Stimulated activated CD8-positive, alpha-beta memory T cell treated with anti-CD3 and anti-CD28 coated beads, Interleukin-12 subunit alpha, Interleukin-12 subunit beta, amount 100 ng/mL, for 24 hours (primary cell): ENCODE data around the gene TIMM44.
"Not testable (repeated sequence)": the region's sequence is repeated elsewhere in the genome, so short reads cannot be mapped to it uniquely, and the experiment has no call there.

Experiments used
- DNase-seq: peaks from one replicate; pipeline ENCODE4 v3.0.0-alpha.2; 2020; ENCODE audit errors: extremely low read depth

Gene TIMM44

DNA sequence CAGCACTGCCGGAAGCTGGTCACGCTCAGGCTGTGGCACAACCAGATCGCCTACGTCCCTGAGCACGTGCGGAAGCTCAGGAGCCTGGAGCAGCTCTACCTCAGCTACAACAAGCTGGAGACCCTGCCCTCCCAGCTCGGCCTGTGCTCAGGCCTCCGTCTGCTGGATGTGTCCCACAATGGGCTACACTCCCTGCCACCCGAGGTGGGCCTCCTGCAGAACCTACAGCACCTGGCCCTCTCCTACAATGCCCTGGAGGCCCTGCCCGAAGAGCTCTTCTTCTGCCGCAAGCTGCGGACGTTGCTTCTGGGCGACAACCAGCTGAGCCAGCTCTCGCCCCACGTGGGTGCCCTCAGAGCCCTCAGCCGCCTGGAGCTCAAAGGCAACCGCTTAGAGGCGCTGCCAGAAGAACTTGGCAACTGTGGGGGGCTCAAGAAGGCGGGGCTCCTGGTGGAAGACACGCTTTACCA lies 43.0 kb downstream of the TIMM44 start:
- DNase-seq = no peak

DNA sequence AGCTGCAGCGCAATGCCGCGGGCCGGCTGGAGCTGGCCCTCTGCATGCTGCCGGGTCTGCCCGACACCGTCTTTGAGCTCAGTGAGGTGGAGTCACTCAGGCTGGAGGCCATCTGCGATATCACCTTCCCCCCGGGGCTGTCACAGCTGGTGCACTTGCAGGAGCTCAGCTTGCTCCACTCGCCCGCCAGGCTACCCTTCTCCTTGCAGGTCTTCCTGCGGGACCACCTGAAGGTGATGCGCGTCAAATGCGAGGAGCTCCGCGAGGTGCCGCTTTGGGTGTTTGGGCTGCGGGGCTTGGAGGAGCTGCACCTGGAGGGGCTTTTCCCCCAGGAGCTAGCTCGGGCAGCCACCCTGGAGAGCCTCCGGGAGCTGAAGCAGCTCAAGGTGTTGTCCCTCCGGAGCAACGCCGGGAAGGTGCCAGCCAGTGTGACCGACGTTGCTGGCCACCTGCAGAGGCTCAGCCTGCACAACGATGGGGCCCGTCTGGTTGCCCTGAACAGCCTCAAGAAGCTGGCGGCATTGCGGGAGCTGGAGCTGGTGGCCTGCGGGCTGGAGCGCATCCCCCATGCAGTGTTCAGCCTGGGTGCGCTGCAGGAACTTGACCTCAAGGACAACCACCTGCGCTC lies 43.6 kb downstream of the TIMM44 start:
- DNase-seq = no peak

DNA sequence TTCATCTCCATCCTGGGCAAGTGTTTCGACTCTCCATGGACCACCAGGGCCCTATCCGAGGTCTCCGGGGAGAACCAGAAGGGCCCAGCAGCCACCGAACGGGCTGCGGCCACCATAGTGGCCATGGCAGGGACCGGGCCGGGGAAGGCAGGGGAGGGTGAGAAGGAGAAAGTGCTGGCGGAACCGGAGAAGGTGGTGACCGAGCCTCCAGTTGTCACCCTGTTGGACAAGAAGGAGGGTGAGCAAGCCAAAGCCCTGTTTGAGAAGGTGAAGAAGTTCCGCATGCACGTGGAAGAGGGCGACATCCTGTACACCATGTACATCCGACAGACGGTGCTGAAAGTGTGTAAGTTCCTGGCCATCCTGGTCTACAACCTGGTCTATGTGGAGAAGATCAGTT lies 44.5 kb downstream of the TIMM44 start:
- no peak for DNase-seq

DNA sequence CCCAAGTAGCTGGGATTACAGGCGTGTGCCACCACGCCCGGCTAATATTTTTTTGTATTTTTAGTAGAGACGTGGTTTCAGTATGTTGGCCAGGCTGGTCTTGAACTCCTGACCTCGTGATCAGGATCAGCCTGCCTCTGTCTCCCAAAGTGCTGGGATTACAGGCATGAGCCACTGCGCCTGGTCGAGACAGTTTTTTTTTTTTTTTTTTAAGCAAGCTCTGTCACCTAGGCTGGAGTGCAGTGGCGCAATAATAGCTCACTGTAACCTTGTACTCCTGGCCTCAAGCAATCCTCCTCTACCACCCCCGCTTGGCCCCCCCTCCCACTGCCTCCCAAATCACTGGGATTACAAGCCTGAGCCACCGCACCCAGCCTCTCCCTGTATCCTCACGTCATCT lies 46.2 kb downstream of the TIMM44 start:
- DNase-seq = no peak

DNA sequence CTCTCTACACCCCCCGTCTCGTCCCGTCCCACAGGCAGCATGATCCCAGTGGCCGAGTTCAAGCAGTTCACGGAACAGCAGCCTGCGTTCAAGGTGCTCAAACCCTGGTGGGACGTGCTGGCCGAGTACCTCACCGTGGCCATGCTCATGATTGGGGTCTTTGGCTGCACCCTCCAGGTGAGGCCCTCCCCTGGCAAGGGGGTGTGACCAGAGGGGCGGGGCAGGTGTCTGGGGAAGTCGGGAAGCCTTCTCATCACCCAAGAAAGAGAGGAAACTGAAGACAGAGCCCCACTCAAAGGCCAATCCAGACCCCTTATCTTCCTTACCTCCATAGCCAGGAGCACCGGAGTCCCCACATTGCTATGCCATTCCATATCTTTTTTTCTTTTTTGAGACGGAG lies 47.9 kb downstream of the TIMM44 start:
- no peak for DNase-seq

DNA sequence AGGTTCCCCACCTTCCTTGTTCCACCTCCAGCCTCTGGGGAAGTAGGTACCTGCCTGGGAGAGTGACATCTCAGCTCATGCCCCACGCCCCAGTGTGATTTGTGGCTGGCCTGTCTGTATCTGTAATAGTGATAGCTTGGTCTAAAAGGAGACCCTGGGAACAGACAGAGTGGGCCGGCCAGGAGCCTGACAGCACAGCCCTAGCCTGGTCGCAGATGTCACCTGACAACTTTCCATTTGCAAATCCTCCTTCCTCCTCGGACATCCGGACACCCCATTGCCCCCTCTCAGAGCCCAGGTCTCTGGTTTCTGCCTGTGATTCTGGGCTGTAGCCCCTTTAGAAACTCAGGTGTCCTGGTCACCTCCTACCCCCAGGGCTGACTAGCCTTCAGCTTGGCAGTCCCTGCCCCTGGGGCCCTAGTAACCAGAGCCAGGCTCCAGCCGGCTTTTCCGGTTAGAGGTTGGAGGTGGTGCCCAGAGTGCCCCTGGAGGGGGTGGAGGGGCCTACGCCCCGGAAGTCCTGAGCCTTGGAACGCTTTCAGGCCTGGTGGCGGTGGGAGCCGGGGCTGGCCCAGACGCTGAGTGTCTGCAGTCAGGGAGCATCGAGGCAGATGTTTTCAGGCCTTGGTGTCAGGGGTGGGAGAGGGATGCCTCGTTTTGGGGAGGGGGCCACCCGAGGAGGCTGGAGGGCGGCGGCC lies 48.7 kb downstream of the TIMM44 start:
- no peak for DNase-seq

DNA sequence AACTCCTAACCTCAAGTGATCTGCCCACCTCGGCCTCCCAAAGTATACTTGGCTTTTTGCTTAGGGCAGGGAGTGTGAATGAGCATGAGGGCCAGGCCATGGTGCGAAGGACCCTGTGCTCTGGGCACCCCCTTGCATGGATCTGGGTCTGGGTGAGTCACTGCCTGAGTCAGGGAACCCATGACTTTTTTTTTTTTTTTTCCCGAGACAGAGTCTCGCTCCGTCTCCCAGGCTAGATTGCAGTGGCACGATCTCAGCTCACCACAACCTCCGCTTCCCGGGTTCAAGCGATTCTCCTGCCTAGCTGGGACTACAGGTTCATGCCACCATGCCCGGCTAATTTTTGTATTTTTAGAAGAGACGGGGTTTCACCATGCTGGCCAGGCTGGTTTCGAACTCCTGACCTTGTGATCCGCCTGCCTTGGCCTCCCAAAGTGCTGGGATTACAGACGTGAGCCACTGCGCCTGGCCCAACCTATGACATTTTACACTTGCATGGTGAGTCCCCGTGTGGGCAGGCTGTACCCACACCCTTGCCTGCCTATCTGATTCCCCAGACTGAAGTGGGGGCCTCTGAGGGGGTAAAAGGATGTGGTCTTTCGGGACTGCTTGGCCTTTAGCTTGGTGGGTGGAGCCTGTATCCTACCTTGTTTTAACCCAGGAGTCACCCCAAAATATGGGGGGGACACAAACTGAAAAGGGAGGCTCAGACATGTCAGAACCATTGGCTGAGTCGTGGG lies 49.9 kb downstream of the TIMM44 start:
- not testable (repeated sequence) for DNase-seq

DNA sequence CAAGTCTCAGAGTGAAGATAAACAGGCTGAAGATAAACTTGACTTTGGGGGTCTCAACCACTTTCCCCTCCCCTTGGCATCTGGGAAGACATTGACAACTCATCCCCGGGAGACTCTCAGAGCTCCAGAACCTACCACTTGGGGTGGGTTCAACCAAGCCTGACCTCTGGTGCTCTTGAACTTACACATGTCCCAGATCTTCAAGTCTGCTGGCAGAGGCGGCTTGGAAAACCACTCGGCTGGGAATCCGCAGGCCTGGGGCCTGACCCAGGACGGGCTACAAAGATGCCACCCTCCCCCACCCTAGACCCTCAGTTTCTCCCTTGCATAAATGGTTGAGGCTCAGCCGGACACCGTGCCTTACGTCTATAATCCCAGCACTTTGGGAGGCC lies 54.6 kb downstream of the TIMM44 start:
- DNase-seq = no peak

DNA sequence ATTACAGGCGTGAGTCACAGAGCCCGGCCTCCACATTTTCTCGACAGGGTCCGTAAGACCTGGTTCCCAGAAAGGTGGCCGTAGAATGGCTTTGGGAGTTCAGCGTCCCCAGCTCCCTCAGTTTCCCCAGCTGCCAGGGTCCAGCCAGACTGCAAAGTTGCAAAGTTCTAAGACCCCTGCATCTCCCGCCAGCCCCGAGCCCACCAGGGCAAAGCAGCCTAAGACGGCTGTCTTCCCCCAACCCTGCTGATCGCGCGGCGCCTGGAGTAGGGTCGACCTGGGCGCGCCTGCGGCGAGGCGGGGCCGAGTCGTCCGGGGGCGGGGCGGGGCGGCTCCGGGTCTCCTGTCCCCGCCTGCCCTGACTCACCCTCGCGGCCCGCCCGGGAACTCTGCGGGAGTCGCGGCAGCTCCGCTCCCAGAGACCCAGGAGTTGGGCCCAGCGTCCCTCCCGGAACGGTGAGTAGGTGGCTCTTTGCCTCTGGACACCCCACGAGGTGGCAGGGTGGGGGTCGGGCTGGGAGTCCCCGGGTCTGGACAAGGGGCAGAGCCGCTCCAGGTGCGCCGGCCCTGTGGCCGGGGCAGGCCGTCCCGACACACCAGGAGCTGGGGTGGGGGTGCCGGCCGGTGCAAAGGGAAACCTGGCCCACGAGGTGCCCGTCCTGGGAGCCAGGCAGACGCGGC lies 55.2 kb downstream of the TIMM44 start, which contains the start of gene LRRC8E:
Gene LRRC8E, plus strand, starts transcription at position 366 of the 681 bp plus-strand sequence. CDS start 7,094 bp downstream, outside the sequence.
- DNase-seq = no peak

DNA sequence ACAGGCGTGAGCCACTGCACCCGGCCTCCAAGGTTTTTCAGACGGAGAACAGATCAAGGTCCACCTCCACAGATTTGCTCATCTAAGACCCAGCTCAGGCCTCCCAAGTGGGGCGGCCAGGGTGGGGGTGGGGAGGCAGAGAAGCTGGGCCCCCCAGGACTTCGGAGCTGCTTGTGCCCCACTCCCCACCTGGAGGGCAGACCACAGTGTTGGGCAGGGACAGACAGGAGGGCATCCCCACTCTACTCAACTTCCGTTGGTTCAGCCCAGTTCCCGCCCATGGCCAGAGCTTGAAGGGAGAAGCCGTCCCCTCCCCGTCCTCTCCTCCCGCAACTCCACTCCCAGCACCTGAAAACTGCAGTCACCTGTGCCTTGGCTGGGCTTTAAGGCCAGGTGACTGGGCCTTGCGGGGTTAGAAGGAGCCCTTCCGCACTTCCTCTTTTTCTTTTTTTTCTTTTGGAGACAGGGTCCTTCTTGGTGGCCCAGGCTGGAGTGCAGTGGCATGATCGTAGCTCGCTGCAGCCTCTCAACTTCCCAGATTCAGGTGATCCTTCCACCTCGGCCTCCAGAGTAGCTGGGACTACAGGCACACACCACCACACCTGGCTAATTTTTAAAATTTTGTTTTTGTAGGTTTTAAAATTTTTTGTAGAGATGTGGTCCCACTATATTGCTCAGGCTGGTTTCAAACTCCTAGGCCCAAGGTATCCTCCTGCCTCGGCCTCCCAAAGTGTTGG lies 55.9 kb downstream of the TIMM44 start:
- DNase-seq = no peak

DNA sequence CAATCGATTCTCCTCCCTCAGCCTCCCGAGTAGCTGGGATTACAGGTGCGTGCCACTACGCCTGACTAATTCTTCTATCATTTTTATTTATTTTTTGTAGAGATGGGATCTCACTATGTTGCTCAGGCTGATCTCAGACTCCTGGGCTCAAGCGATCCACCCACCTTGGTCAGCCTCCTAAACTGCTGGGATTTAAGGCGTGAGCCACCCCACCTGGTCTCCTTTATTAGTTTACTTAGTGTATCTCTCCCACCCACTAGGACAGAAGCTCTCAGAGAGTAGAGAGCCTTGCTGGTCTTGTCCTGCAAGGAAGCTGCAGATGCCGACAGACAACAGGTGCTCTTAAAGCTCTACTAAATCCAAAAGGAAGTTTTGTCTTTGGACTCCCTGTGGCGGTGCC lies 57.6 kb downstream of the TIMM44 start:
- no peak for DNase-seq

DNA sequence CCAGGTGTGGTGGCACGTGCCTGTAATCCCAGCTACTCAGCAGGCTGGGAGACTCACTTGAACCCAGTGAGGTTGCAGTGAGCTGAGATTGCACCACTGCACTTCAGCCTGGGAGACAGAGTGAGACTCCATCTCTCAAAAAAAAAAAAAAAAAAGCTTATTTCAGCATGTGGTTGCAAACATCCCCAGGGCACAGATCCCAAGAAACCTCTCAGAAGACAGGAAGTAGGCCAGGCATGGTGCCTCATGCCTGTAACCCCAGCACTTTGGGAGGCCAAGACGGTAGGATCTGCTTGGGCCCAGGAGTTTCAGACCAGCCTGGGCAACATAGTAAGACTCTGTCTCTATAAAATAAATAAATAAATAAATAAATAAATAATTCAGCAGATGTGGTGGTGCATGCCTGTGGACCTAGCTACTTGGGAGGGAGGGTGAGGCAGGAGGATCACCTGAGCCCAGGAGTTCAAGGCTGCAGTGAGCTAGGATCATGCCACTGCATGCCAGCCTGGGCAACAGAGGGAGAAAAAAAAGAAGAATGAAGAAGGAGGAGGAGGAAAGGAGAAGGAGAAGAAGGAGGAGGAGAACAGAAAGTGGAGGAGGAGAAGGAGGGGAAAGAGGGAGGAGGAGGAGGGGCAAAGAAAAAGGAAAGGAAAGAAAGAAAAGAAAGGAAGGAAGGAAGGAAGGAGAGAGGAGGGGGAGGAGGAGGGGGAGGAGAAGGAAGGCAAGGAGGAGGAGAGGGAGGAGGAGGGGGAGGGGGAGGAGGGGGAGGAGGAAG lies 59.5 kb downstream of the TIMM44 start:
- DNase-seq = no peak

DNA sequence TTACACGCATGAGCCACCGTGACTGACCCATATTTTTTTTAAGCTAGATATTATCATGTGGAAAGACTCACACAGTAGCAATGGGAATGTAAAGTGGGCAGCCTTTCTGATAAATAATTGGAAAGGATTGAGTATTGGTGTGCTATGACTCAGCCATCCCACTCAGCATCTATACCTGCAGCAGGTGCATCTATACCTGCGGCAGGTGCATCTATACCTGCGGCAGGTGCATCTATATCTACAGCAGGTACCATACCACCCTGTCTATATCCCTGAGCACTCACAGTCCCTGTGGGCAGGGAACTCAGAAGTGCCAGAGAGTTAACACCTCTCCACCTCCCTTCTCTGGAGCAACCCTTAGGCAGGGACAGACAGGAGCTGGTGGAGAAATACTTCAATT lies 60.4 kb downstream of the TIMM44 start:
- no peak for DNase-seq

DNA sequence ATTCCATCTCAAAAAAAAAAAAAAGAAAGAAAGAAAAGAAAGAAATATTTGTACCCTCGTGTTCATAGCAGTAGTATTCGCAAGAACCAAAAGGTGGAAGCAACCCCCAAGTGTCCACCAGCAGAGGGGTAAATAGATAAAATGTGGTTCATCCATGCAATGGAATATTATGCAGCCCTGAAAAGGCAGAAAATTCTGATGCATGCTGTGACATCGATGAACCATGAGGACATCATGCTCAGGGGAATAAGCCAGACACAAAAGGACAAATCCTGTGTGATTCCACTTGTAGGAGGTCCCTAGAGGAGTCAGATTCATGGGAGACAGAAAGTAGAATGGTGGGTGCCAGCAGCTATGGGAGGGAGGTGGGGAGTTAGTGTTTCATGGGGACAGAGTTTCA lies 61.6 kb downstream of the TIMM44 start:
- no peak for DNase-seq

DNA sequence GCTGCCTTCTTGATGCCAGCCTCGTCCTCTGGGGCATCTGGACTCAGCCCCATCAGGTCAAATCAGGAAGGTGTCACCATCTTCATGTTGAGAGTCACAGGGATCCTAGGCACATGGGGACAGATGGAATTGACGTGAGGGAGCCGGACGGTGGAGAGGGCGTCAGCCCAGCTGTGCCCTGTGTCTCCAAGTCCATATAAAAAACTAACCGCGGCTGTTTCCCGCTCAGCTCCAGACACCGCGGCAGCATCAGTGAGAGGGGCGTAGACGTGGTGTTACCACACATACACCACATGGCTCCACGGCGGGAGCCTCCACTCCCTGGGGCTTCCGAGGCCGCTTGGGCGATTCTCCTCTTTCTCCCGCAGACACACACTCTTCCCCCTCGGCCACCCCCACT lies 63.6 kb downstream of the TIMM44 start:
- no peak for DNase-seq

DNA sequence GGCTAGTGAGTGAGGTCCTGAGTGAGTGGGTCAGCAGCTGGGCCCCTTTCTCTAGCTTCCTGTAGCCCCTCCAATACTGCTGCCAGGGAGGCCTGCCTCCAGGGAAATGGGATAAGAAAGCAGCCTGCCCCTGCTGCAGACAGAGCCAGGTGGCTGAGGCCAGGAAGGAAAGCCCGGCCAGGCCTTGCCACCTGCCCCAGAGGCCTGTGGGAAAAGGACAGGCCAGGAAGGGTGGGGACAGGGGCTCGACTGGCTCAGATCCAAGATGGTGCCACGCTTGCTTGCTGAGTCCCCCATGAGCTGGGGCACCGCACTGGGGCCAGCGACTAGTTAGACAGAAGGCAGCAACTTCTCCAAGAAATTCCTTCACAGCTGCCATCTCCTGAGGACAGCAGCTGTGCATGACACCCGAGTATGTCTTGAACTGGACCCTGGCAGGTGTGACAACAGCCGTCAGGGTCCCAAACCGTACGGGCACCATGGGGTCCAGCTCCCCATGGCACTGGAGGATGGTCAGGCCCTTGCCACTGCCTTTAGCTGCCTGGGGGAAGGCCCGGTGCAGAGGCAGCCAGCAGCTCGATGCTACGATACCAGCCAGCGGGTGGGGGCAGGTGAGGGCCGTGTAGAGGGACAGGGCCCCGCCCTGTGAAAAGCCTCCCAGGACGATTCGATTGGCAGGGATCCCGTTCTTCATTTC lies 64.2 kb downstream of the TIMM44 start:
- DNase-seq = no peak

DNA sequence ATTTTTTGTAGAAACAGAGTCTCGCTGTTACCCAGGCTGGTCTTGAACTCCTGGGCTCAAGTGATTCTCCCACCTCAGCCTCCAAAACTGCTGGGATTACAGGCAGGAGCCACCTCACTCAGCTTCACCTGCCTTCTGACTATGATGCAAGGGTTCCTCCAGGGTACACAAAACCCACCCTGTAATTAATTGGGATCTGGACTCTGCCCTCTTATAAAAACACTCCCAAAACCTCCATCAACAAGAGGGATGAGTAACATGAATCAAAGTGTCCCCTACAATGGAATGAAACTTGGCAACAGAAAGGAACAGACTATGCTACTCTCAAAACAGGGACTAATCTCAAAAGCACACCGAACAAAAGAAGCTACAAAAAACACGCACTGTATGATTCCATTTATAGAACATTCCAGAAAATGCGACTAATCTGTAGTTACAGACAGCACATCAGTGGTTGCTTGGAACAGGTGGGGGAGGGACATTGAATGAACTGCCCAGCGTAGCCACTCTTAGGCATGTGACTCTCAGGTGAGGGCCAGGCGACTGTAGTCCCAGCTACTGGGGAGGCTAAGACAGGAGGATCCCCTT lies 66.1 kb downstream of the TIMM44 start:
- no peak for DNase-seq
